Hematopoietic multipotent progenitor cell treated with erythropoietin and hydrocortisone succinate and interleukin-3 and kit ligand, for 6 days (in vitro differentiated cells): ENCODE results near the gene PQBP1.

Experiments used
- DNase-seq: peaks from one replicate; pipeline ENCODE4 v3.0.0-alpha.2; 2015

PQBP1 gene

GRCh38 chrX:48927123-48927522 is 29.4 kb downstream of the PQBP1 start:
- no peak for DNase-seq

- DNase-seq, result no peak
These were observed 30.1 kb downstream of the PQBP1 start for GRCh38 chrX:48927736-48928382.

- DNase-seq, result no peak
These were observed 36.0 kb downstream of the PQBP1 start for GRCh38 chrX:48933757-48934156.

- no peak for DNase-seq
These were observed 37.0 kb downstream of the PQBP1 start for GRCh38 chrX:48934581-48935300.

- no peak for DNase-seq
These were observed 37.6 kb downstream of the PQBP1 start for GRCh38 chrX:48935301-48935670.

GRCh38 chrX:48936429-48937053 is 38.8 kb downstream of the PQBP1 start:
- no peak for DNase-seq

- DNase-seq, result peak; percentile 85
These were observed 39.6 kb downstream of the PQBP1 start for GRCh38 chrX:48937054-48937907.

GRCh38 chrX:48938721-48939425 is 41.1 kb downstream of the PQBP1 start:
- no peak for DNase-seq

- DNase-seq, result no peak
These were observed 41.9 kb downstream of the PQBP1 start for GRCh38 chrX:48939524-48940228.

GRCh38 chrX:48940404-48940955 is 42.8 kb downstream of the PQBP1 start:
- peak; percentile 90 for DNase-seq

- no peak for DNase-seq
These were observed 45.2 kb downstream of the PQBP1 start for GRCh38 chrX:48942895-48943294.

- DNase-seq, result peak; percentile 76
These were observed 48.0 kb downstream of the PQBP1 start for GRCh38 chrX:48945517-48946348.

GRCh38 chrX:48948589-48948988 is 50.9 kb downstream of the PQBP1 start:
- DNase-seq, result no peak
